Retinal pigment epithelial cell (primary cell): ENCODE data around the gene EDN2.

Source experiments
- DNase-seq: peaks from one replicate; pipeline ENCODE4 v3.0.0-alpha.2; 2010; ENCODE audit warnings: low read depth
- H3K4me3 ChIP-seq: 2 replicates; pipeline ENCODE4 v1.5.1; 2011; ENCODE audit warnings: mild to moderate bottlenecking, low read length, control low read depth, moderate library complexity
- CTCF ChIP-seq: conservative IDR thresholded peaks from 2 replicates; pipeline ENCODE4 v1.5.1; 2011; ENCODE audit warnings: low read depth, low read length, control low read depth, inconsistent platforms

Gene EDN2

GRCh38 chr1:41484402-41485241 lies at the start of gene EDN2:
Gene EDN2, minus strand, starts transcription at chr1:41484683. Its CDS starts 82 bp downstream, at chr1:41484601.
- H3K4me3 ChIP-seq: peak within 1 kb of the TSS; percentile 24
- TF ChIP-seq CTCF: peak; percentile 60
- DNase-seq: no peak

- no peak for TF ChIP-seq CTCF
- H3K4me3 ChIP-seq: no peak overlapping the region
- DNase-seq: no peak
Measured at GRCh38 chr1:41533731-41534080, 49.2 kb upstream of the EDN2 start.

- no peak for DNase-seq
- no peak overlapping the region for H3K4me3 ChIP-seq
- no peak for TF ChIP-seq CTCF
Measured at GRCh38 chr1:41533016-41533730, 48.7 kb upstream of the EDN2 start.

- TF ChIP-seq CTCF: no peak
- DNase-seq: no peak
- H3K4me3 ChIP-seq: no peak overlapping the region
Measured at GRCh38 chr1:41532206-41532975, 47.9 kb upstream of the EDN2 start.

- TF ChIP-seq CTCF: no peak
- H3K4me3 ChIP-seq: no peak overlapping the region
- no peak for DNase-seq
Measured at GRCh38 chr1:41530411-41530810, 45.9 kb upstream of the EDN2 start.

- H3K4me3 ChIP-seq: no peak overlapping the region
- no peak for TF ChIP-seq CTCF
- no peak for DNase-seq
Measured at GRCh38 chr1:41529621-41530395, 45.3 kb upstream of the EDN2 start.
